ENCODE results near the gene TRUB2.
"Not testable (repeated sequence)": the region's sequence is repeated elsewhere in the genome, so short reads cannot be mapped to it uniquely, and the experiment has no call there.

The TRUB2 gene

DNA sequence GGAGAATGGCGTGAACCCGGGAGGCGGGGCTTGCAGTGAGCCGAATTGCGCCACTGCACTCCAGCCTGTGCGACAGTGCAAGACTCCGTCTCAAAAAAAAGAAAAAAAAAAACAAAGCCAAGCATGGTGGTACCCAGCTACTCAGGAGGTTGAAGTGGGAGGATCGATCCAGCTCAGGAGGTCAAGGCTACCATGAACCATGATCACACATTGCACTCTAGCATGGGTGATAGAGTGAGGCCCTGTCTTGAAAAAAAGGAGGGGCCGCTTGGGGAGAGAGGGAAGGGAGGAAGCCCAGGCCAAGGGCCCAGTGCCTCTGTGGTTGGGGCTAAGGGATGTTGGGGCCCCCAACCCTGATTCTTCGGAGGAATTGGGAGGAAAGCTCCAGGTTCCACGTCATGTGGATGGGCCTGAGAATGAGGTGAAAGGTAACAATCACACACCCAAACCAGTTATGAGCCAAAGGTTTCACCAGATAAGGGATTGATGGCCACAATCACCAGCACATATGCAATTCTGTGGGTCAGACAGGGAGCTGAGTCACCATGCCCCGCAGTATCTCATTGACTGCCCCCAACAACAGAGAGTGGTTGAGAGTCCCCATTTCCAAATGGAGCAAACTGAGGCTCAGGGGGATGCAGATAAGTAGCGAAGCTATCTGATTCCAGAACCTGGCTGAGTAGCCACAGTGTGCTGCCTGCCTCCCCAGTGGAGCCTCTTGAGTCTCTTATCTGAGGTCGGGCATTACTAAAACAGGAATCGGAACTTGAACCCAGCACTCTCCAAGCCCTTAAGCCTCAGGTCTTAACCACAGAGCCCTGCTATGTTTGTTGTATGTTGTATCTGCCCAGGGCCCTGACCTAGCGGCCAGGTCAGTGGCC is 25.7 kb downstream of the TRUB2 start:
- no peak for DNase-seq

DNA sequence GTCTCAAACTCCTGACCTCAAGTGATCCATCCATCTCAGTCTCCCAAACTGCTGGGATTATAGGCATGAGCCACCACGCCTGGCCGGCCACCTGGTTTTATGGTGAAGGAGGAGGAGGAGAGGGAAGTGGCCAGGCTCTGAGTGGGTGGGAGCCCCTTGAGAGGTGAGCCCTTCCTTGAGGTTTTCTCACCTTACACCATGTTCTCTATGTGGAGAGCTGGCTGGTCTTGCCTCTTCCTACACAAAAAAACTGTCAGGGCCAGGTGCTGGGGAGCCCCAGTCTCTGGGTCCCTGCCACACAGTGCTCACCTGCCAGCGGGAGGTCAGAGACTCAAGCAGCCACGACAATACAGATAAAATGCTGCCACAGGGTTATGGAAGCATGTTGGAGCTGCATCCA is 28.1 kb downstream of the TRUB2 start:
- DNase-seq, result no peak

DNA sequence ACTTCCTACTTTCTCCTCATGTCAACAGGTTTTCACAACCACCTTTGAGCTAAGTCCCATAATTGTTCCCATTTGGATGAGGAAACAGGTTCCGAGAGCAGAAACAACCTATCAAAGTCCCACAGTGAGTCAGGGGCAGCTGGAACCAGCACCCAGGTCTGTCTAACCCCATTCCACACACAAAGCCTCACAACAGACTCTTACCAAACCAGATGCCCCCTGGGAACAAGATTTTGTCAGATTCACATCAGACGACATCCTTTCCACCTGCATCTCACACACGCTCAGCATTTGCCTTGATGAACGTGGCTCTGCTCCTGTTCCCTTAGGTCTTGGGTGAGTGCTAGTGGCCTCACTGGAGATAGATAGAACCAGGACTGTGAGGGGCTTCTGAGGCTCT is 29.2 kb downstream of the TRUB2 start:
- DNase-seq, result no peak

DNA sequence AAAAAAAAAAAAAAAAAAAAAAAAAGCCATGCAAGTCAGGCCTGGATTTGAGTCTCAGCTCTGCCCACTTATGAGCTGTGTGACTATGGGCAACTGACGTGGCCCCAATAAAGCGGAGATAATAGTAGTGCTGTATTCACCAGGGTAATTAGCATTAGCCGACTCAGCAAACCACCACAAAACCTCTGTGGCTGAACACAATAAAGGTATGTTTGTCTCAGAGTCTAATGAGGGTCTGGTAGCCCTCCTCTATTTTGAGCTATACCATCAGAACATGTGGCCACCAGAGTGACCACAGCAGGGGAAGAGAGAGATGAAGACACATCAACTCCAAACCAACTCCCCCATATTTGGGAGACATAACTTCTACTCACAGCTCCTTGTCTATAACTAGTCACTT is 30.2 kb downstream of the TRUB2 start:
- DNase-seq, result no peak

DNA sequence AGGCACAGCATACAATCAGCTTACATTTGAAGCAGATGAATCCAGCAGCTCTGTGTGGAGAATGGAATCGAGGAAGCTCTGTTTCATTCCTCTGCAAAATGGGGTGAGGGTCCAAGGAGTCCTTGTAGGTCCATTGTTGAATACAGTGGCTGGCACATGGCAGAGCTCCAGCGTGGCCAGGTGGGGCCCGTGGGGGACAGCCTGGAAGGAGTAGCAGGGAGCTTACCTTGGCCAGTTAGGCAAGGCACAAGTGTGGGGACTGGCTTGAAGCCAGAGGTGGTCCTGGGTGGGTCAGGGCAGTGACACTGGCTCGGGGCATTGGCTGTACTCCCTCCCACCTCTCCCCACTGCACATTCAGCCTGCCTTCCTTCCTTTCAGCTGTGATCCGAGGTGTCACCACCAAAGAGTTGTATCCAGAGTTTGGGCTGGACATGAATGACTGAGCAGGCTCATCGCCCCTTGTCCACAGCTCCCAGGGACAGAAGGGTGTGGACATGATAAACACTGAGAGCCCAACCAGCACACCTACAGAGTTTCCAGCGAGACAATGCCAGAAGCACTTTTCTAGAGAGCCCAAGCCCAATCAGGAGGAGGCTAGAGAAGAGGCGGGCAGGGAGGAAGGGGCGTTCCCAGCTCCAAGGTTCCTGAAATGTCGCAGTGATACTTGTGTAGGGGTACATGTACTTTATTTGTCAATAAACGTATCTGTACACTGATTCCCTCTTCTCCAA is 33.8 kb downstream of the TRUB2 start:
- DNase-seq, result no peak

DNA sequence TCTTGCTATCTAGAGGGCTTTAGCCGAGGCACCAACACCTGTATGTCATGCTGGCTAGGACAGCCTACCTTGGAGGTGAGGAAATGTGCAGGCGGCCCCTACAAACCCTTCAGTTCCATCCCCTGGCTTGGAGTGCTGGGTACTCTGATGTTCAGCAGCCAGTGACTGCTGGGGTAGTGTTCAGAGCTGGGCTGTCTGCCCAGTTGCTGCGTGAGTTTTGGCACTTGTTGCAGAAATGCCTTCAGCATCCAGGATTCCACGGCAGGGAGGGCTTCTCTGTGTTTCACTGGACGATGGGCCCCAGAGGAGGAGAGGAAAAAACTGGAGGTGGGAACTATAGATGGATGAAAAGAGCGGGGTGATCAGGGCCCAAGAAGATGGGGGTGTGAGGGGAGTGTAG is 35.8 kb downstream of the TRUB2 start:
- DNase-seq, result no peak

DNA sequence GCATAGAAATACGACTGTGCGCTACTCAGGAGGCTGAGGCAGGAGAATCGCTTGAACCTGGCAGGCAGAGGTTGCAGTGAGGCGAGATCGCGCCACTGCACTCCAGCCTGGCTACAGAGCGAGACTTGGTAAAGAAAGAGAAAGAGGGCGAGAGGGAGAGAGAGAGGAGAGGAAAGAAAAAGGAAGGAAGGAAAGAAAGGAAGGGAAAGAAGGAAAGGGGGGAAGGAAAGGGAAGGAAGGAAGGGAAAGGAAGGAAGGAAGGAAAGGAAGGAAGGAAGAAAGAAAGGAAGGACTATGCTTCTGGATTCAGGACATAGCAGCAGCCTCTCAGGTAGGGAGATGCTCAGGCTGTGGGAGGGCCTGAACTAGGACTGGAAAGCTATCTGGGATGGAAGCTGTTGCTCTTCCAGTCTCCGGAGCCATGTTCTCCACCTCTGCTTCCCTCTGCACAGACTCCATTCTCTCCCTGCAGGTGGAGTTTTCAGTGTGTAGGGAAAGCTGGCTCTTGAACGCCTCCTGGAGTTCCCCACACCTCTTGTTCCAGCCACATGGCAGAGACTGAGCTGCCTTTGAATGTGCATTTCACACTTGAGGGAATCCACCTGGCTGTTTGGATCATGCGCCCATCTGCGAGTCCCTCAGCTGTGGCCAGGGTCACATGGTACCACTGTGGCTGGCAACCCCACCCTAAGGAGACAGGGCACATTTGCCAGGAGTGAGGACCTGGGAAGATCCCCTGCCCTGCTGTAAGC is 37.0 kb downstream of the TRUB2 start:
- no peak for DNase-seq

DNA sequence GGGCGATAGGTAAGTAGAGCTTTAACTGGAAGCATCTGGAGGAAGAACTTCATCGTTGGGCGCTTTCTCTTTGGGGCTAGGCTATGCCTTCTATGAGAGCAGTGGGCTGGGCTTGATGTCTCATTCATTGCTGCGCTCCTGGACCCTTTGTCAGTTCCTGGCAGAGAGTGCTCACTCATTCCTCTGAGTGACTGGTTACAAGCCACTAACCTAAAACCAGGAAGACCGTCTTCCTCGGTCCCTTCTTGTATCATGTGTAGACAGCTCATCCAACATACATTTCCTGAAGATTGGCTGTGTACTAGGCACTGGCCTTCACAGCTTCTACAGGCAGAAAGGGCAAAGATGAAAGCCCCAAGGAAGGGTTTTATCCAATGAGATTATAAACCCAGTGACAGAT is 39.7 kb downstream of the TRUB2 start:
- peak; percentile 76 for DNase-seq

DNA sequence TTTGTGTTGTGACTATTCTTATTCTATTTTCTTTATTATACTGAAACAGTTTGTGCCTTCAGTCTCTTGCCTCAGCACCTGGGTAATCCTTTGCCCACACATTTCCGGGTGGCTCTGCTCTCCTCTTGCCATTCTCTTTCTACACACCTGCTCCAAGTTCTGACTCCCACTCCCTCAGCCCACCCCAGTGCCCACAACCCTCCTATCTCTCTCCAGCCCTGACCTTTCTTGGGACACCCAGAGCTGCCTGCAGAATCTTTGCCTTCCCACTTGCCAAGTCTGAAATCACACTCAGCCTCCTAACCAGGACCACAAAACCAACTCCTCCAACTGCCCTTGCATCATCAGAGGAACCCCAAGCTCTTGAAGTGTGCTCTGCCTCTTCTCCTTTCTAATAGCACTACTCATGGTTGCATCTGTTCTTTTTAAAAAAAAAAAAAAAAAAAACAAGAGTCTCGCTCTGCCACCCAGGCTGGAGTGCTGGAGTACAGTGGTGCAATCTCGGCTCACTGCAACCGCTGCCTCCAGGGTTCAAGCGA is 42.1 kb downstream of the TRUB2 start:
- DNase-seq, result no peak

DNA sequence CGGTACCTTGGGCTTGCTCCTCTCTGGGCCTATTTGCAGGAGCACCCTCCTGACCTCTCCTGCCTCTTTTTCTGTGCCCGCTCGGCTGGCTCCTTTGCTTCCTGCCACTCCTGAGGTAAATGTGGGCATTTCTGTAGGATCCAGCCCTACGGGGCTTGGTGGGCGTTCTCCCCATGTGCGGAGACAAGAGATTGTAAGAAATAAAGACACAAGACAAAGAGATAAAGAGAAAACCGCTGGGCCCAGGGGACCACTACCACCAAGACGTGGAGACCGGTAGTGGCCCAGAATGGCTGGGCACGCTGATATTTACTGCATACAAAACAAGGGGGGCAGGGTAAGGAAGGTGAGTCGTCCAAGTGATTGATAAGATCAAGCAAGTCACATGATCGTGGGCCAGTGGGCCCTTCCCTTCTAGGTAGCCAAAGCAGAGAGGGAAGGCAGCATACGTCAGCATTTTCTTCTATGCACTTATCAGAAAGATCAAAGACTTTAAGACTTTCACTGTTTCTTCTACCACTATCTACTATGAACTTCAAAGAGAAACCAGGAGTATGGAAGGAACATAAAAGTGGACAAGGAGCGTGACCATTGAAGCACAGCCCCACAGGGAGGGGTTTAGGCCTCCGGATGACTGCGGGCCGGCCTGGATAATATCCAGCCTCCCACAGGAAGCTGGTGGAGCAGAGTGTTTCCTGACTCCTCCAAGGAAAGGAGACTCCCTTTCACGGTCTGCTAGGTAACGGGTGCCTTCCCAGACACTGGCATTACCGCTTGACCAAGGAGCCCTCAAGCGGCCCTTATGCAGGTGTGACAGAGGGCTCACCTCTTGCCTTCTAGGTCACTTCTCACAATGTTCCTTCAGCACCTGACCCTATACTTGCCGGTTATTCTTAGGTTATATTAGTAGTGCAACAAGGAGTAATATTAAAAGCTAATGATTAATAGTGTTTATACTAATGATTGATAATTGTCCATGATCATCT is 42.9 kb downstream of the TRUB2 start:
- not testable (repeated sequence) for DNase-seq

DNA sequence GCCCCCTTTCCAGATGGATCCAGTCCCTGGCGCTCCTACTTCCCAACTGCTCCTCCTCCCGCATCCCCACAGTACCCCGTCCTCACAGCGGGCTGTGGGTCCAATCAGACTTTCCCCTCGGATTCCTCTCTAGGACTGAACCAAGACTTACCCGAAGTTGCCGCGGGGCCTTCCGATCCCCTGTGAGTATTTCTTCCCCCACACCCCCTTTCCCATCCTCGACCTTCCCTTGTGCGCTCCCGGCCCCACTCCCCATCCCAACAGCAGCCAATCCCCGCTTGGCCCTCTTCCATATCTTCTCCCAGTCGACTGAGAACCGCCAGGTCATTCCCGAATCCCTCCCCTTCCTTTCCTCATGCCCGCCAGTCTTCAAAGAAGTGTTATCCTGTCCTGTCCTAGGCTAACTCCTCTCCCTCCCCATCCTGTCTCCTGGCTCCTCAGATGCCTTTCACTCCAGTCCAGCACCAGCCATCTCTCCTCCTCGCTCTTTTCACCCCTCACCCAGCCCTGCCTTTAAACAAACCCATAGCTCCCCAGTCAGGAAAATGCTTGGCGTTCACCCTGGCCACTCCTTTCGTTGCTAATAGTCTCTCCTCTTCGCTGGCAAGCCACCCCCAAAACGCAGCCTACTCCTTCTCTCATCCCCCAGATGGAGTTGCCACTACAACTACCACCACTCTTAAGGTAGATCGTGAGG is 45.5 kb downstream of the TRUB2 start:
- peak; percentile 58 for DNase-seq

DNA sequence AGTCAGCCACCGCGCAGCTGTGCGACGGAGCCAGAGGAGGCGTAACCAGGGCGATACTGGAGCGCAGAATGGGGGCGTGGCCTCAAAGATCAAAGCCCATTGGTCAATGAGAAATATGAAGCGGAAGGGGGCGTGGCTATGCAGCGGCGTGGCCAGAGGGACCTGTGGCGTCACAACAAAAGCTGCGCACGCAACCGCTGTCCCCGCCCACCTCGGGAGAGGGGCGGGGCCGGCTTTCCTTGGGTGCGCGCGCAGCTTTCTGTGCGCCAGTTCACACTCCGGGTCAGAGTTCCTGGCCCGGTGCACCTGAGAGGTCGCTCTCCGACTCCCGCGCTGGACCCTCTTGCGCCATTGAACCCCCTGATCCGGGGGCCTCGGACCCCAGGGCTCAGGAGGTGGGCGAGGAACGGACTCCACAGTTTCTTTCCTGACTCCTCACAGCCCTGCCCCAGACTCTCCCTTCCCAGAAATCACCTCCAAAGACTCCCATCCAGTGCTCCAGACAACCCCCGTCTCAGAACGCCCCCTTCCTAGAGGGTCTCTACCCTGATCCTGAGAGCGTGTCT is 46.2 kb downstream of the TRUB2 start, which contains the start of gene SWI5:
Gene SWI5, plus strand, starts transcription at position 269 of the 566 bp plus-strand sequence.
- peak; percentile 99 for DNase-seq

DNA sequence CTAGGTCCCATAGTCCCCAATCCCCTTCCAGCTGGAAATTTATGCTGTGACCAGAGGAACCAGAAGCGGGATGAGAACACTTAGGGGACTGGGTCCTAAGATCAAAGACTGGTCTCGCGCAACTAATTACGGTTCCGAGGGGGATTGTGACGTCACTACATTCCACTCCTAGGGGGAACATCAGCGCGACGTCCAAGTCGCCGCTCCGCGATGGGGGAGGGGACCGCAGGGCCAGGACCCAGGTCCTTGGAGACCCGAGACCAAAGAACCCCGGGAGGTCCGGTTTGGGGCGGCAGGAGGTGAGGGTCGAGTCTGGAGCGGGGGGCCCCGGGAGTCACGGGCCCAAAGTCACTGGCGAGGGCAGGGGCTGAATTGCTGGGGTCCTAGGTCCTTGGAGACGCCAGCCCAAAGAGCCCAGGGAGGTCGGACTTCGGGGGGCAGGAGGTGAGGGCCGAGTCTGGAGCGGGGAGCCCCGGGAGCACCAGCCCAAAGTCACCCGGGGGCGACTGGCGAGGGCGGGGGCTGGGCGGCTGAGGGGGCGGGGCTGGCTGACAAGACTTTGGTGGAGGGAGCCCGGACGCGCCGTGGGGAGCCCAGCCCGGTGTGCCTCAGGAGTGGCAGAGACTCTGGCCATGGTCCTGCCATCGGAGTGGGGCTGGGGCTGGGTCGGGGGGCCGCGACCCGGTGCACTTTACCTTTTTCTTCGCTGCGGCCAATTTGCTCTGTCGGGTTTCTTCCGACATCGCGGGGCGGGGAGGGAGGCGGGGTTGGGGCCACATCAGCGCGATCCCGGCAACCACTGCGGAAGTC is 46.8 kb downstream of the TRUB2 start, which contains the start of gene GOLGA2:
Gene GOLGA2, minus strand, starts transcription at position 810 of the 810 bp plus-strand sequence. Its CDS starts 31 bp downstream, at position 779.
- peak; percentile 68 for DNase-seq

DNA sequence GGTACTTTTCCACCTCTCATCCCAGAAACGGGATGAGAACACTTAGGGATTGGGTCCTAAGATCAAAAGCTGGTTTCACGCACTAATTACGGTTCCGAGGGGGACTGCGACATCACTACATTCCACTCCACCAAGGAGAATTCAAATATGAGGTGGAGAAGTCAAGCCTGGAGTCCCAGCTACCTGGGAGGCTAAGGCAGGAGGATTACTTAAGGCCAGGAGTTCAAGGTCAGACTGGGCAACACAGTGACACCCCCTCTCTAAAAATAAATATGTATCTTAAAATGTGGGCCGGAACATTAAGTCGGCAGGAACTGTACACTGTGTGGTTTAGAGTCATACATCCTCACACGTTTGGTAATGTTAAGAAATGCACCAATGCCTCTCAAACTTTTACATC is 48.0 kb downstream of the TRUB2 start:
- no peak for DNase-seq

DNA sequence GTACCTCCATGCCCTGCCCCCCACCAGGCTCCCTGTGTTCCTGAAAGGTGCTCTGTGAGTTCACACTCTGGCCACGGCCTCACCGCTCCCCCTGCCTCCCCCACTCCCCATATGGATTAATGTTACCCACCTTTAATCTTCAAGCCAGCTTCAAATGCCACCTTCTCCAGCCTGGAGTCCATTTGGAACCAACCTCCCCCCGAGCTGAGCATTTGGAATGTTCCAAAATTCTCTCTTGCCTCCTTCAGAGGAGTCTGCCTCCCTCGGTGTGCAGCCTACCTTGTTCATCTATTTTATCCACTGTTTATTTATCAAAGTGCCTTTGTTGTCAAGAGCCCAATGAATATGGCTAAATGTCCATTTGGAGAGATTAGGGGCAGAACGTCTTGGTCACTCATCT is 50.7 kb downstream of the TRUB2 start:
- no peak for DNase-seq

DNA sequence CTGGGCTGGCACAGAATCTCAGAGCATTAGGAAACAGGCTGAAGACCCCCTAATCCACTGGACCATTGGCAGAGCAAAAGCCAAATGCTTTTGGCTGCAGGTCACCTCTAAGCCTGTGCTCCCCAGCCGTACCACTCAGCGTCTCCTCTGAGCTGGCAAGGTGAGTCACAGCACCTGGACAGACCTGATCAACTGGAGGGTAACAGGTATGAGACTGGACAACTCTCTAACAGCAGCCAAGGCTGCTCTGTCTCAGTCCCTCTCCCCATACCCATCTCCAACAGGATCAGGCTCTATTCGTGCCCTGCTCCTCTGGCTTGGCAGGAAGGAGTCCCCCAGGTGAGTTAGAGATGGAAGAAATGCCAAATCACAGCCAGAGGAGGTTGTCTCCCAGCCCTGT is 51.1 kb downstream of the TRUB2 start:
- no peak for DNase-seq

DNA sequence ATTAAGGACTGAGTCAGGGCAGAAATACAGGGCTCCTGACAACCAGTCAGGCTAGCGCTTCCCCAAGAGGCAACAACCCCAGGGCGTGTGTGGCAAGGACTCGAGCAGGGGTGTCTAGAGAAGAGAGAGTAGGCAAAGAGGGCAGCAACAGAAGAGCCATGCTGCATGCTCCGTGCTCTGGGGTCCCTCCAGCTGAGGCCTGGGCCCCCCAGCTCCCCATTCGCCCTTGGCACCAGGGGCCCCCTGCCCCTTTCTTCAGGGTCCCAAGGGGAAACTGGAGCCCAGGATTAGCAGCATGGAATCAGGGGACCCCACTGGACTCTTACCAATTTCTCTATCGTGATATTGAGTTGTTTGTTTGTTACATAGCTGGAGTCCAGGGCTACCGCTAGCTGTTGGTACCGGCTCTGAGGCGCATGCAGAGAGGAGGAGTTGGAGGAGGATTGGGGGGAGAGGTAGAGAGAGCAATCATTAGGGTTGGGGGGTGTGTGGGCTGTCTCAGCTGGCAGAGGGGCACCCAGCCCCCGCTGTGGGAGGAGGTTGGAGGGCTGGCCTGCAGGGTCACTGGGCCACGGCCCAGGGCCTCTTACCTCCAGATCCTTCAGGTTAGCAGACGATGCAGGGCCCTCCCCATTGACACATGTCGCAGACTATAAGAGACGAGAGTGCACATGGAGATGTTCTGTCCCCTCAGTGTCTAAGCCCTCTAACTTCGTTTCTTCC is 55.2 kb downstream of the TRUB2 start:
- no peak for DNase-seq

DNA sequence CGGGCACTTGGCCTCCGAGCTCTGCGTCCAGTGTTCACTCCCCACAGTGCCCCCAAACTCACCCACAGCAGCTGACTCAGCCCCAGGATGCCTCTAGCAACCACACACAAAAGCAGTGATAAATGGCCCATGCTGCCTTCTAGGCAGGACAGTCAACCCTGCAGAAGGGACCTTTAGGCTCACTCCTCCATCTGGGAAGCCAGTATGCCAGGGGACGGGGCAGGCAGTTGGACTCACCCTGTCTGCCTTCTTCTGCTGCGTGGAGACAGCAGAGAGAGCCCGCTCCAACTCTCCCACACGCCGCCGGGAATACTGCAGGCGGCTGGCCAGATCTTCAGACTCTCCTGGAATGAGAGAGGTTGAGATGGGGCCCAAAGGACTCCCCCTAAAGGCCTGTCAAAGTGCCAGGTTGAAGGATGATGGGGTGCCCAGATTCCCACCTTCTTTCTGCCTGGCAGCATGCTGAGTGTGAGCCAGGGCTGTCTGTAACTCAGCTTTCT is 56.8 kb downstream of the TRUB2 start:
- no peak for DNase-seq

DNA sequence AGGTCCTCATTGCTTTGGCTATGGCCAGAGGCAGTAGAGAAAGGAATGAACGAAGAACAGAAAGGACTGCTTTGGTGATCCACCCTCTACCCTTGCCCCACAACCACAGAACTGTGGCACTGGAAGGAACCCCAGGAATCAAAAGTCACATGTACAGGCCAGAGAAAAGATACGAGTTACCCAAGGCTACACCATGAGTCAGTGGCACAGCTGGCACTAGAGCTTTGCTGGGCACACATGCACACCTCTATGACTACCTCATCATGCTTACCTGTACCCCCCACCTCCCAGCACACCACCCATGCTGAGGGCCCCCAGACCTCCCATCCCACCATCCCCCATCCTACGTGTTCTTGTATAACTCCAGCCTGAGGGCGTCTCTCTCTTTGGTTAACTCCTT is 59.6 kb downstream of the TRUB2 start:
- no peak for DNase-seq
